HG02798 (cell line): Measurements from ENCODE around the gene NDUFA1.
"Not testable (repeated sequence)": the region's sequence is repeated elsewhere in the genome, so short reads cannot be mapped to it uniquely, and the experiment has no call there.

Experiments
- ATAC-seq: cut with Tn5 transposase; IDR thresholded peaks from one replicate; pipeline ENCODE4 v1.9.1; 2021; ENCODE audit warnings: mild to moderate bottlenecking; ENCODE audit not compliant: unreplicated experiment, poor library complexity

Gene NDUFA1

GRCh38 chrX:119899125-119899524 is 27.5 kb downstream of the NDUFA1 start:
- ATAC-seq: no peak

- no peak for ATAC-seq
These were observed 29.3 kb downstream of the NDUFA1 start for GRCh38 chrX:119900976-119901375.

GRCh38 chrX:119916310-119916709 is 44.7 kb downstream of the NDUFA1 start:
- ATAC-seq: no peak

- no peak for ATAC-seq
These were observed 46.2 kb downstream of the NDUFA1 start for GRCh38 chrX:119917877-119918276.

- ATAC-seq: no peak
These were observed 48.4 kb downstream of the NDUFA1 start for GRCh38 chrX:119919835-119920585.

GRCh38 chrX:119922391-119922790 is 50.8 kb downstream of the NDUFA1 start:
- not testable (repeated sequence) for ATAC-seq
